B cell (primary cell): ENCODE data around the gene PREX1. TPM values are rescaled to one million over a fixed set of nuclear protein-coding genes. Genes with fewer than 3 reads are reported as not detected.
A peak's percentile ranks its signal among the peaks of the same experiment; 100 is the strongest.

ENCODE experiments used
- ATAC-seq: fragments of 200-7000 bp; cut with Tn5 transposase; one replicate; pipeline ENCODE4 v1.10.0; 2021; ENCODE audit warnings: low read depth, mild to moderate bottlenecking, moderate number of reproducible peaks, moderate library complexity
- CTCF ChIA-PET: fragments of 350-600 bp; sonication (Branson Sonifier 250); formaldehyde crosslinking; loops from one replicate; lab custom pipeline; 2021; ENCODE audit warnings: antibody characterized with exemption, inconsistent platforms; lab: Charles Lee
- POLR2A ChIA-PET: fragments of 350-600 bp; sonication (Branson Sonifier 250); formaldehyde crosslinking; loops from one replicate; lab custom pipeline; 2021; ENCODE audit warnings: antibody characterized with exemption; lab: Charles Lee
- DNase-seq: peaks from one replicate; pipeline ENCODE4 v3.0.0; 2013
- H2AFZ ChIP-seq: 2 replicates; pipeline ENCODE4 v1.6.1; 2012; ENCODE audit warnings: mild to moderate bottlenecking, low read depth, low read length; ENCODE audit not compliant: insufficient read depth, poor library complexity, severe bottlenecking
- H3K27ac ChIP-seq, 2 donors: 1 replicate in 1 of 2; 2 replicates in 1 of 2; pipeline ENCODE4 v1.5.1; 2012 to 2013; ENCODE audit warnings: low read length in 2 of 2, mild to moderate bottlenecking in 2 of 2, moderate library complexity in 1 of 2
- H3K27me3 ChIP-seq, 4 experiments: fragments of 200-600 bp in 1 of 4; sonication (generic) in 1 of 4; replicated peaks in 1 of 4; 1 replicate in 2 of 4; 2 replicates in 2 of 4; pipeline versions ENCODE4 v1.6.1 to v1.7.0; 2013 to 2016; ENCODE audit warnings: low read length in 3 of 4, mild to moderate bottlenecking in 2 of 4, mixed read lengths in 1 of 4, moderate library complexity in 1 of 4; ENCODE audit not compliant: insufficient read depth in 4 of 4, control insufficient read depth in 3 of 4; ENCODE audit errors: control extremely low read depth in 1 of 4
- H3K36me3 ChIP-seq, 2 experiments: replicated peaks in 1 of 2; 1 replicate in 1 of 2; 2 replicates in 1 of 2; pipeline versions ENCODE4 v1.6.1 to v1.7.1; 2013; ENCODE audit warnings: low read length in 1 of 2; ENCODE audit not compliant: insufficient read depth in 2 of 2, control insufficient read depth in 1 of 2; ENCODE audit errors: control extremely low read depth in 1 of 2, extremely low read depth in 1 of 2
- H3K4me1 ChIP-seq, 2 donors: fragments of 200-600 bp in 1 of 2; sonication (generic) in 1 of 2; 1 replicate in 1 of 2; 2 replicates in 1 of 2; pipeline versions ENCODE4 v1.5.1 to v1.6.1; 2013 to 2017; ENCODE audit warnings: low read length in 2 of 2; ENCODE audit not compliant: control insufficient read depth in 2 of 2, insufficient read depth in 2 of 2
- H3K4me2 ChIP-seq: replicated peaks from 2 replicates; pipeline ENCODE3; 2012; ENCODE audit warnings: mild to moderate bottlenecking, low read depth, low read length; ENCODE audit not compliant: poor library complexity, severe bottlenecking
- H3K4me3 ChIP-seq, 5 experiments: fragments of 200-600 bp in 1 of 5; sonication (generic) in 1 of 5; 1 replicate in 3 of 5; 2 replicates in 2 of 5; pipeline versions ENCODE4 v1.5.1 to v1.7.0; 2011 to 2016; ENCODE audit warnings: low read length in 4 of 5, mild to moderate bottlenecking in 4 of 5, low read depth in 2 of 5, control low read depth in 1 of 5, moderate library complexity in 1 of 5; ENCODE audit not compliant: insufficient read depth in 1 of 5; ENCODE audit errors: control extremely low read depth in 1 of 5, extremely low read depth in 1 of 5
- H3K79me2 ChIP-seq: fragments of 200-600 bp; sonication (generic); one replicate; pipeline ENCODE4 v1.6.0; 2016; ENCODE audit warnings: low read length; ENCODE audit not compliant: control insufficient read depth, insufficient read depth
- H3K9ac ChIP-seq: fragments of 200-600 bp; sonication (generic); 2 replicates; pipeline ENCODE4 v1.6.1; 2017; ENCODE audit warnings: mild to moderate bottlenecking, low read length, moderate library complexity
- H3K9me3 ChIP-seq, 3 donors: one replicate each; pipeline versions ENCODE4 v1.6.1 to v1.7.1; 2013; ENCODE audit warnings: low read length in 2 of 3; ENCODE audit not compliant: control insufficient read depth in 2 of 3, insufficient read depth in 1 of 3; ENCODE audit errors: control extremely low read depth in 1 of 3
- H4K20me1 ChIP-seq: 2 replicates; pipeline ENCODE4 v1.6.0; 2012; ENCODE audit warnings: mild to moderate bottlenecking, low read length; ENCODE audit not compliant: insufficient read depth, control insufficient read depth, poor library complexity, severe bottlenecking
- H3K27ac Mint-ChIP-seq: one replicate; pipeline ENCODE4 v1.8.0; 2021; ENCODE audit warnings: mixed read lengths
- H3K27me3 Mint-ChIP-seq: one replicate; pipeline ENCODE4 v1.8.0; 2021; ENCODE audit warnings: mixed read lengths
- H3K4me1 Mint-ChIP-seq: one replicate; pipeline ENCODE4 v1.8.0; 2021; ENCODE audit warnings: mixed read lengths
- H3K4me3 Mint-ChIP-seq: one replicate; pipeline ENCODE4 v1.8.0; 2021; ENCODE audit warnings: mixed read lengths
- H3K9me3 Mint-ChIP-seq: one replicate; pipeline ENCODE4 v1.8.0; 2022; ENCODE audit warnings: mixed read lengths; ENCODE audit not compliant: insufficient read depth
- EZH2 ChIP-seq: IDR thresholded peaks from 2 replicates; pipeline ENCODE4 v1.6.1; 2012; ENCODE audit warnings: borderline replicate concordance, low read depth, mild to moderate bottlenecking, moderate library complexity, low read length; ENCODE audit not compliant: insufficient read depth, poor library complexity, severe bottlenecking
- WGBS: methylation state at CpG from one replicate; pipeline ENCODE4 v1.1.5; 2013; ENCODE audit warnings: missing lambda C conversion rate; ENCODE audit not compliant: insufficient coverage; 5-methylcytosine and 5-hydroxymethylcytosine counted together
- intact Hi-C: fragments of 100-400 bp; cut with micrococcal nuclease; formaldehyde crosslinking; loops from one replicate; pipeline ENCODE4 v1.10.0; 2022
- polyA plus RNA-seq: library from polyadenylated mRNA; depleted of rRNA; stranded (reverse); fragments of >200 nt; gene quantifications from 2 replicates; pipeline ENCODE4 v1.2.3, GENCODE V29; 2012
- total RNA-seq, 2 donors: library from RNA; stranded (reverse); fragments of 120-200 nt in 1 of 2; gene quantifications; 1 replicate in 1 of 2; 2 replicates in 1 of 2; pipeline versions ENCODE4 v1.2.3 to v1.2.4, GENCODE V29; 2013 to 2022
- TF ChIP-seq, protein P1 (sequence below): fragments of 200-600 bp; IDR thresholded peaks from one replicate; pipeline ENCODE4 v1.8.0; 2022; ENCODE audit warnings: antibody characterized with exemption, mild to moderate bottlenecking

PREX1 gene
- total and polyA plus RNA-seq, 2 donors (not counting 1 experiment from before 2014, with no cell fraction given), result 79.1 to 99.4 TPM

DNA sequence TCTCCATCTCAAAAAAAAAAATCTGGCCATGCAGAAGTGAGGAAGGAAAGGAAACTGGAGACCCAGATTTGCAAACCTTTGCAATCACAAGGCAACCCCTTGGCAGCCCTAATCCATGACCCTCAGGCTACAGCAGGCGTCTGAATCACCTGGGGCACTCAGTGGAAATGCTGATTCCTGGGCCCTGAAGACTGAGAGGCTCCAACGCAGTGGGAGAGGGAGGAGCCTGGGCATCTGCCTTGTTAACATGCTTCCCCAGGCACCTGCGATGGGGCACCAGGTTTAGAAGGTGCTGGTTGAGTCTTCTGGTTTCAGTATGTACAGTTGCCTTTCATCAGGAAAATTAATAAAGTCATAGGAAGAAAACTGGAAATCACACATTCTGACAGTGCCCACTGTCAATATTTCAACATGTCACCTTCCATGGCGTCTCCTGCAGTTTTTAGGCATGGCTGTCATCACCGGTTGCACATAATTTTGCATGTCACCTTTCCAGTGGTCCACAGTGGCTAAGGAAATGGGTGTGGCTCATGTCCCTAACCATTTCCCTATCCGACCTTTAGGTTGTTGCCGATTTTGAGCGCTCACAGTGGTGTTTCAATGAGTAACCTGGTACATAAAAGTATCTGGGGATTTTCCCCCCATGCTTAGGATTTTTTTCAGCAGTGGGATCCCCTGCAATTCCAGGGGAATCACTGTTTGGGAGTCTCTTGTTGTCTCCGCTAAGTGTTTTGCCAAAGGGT, 56.9 kb downstream of the PREX1 start:
- ChIA-PET POLR2A (no interaction called here), CTCF (no interaction called here)
- Histone ChIP-seq H2AFZ (no peak overlapping the region), H3K27ac (no peak overlapping the region), H3K4me3 (no peak overlapping the region), H4K20me1 (peaks cover 98% of the 10 kb centered on the region), H3K9ac (no peak overlapping the region), H3K27me3 (no peaks in the 10 kb centered on the region), H3K9me3 (peaks cover 0 to 10% (median 0%) of the 10 kb centered on the region in 3 donors), H3K36me3 (peaks cover 0 to 19% of the 10 kb centered on the region in 2 experiments), H3K4me2 (no peak overlapping the region), H3K4me1 (peaks cover 51 to 93% of the 10 kb centered on the region in 2 donors), H3K79me2 (peaks cover 96% of the 10 kb centered on the region)
- H3K9me3 Mint-ChIP-seq, result no peaks in the 10 kb centered on the region
- no peaks in the 10 kb centered on the region for H3K27me3 Mint-ChIP-seq
- DNase-seq (no peak), ATAC-seq (no peak)
- intact Hi-C loops, result no loop called here
- H3K4me3 Mint-ChIP-seq, result no peak overlapping the region
- WGBS, result 73% methylated on average over 9 of the region's 9 CpGs
- TF ChIP-seq, protein P1, sequence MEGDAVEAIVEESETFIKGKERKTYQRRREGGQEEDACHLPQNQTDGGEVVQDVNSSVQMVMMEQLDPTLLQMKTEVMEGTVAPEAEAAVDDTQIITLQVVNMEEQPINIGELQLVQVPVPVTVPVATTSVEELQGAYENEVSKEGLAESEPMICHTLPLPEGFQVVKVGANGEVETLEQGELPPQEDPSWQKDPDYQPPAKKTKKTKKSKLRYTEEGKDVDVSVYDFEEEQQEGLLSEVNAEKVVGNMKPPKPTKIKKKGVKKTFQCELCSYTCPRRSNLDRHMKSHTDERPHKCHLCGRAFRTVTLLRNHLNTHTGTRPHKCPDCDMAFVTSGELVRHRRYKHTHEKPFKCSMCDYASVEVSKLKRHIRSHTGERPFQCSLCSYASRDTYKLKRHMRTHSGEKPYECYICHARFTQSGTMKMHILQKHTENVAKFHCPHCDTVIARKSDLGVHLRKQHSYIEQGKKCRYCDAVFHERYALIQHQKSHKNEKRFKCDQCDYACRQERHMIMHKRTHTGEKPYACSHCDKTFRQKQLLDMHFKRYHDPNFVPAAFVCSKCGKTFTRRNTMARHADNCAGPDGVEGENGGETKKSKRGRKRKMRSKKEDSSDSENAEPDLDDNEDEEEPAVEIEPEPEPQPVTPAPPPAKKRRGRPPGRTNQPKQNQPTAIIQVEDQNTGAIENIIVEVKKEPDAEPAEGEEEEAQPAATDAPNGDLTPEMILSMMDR, result no peak
- TF ChIP-seq EZH2, result no peak
- H3K27ac Mint-ChIP-seq, result peak overlapping the region; percentile 50
- peaks cover 89% of the 10 kb centered on the region for H3K4me1 Mint-ChIP-seq
